ENCODE results near the gene AHCYL1. TPM values are rescaled to one million over a fixed set of nuclear protein-coding genes. Genes with fewer than 3 reads are reported as not detected.

The AHCYL1 gene
- total RNA-seq, 1 experiment from 2014 or later, result 89.0 TPM

DNA sequence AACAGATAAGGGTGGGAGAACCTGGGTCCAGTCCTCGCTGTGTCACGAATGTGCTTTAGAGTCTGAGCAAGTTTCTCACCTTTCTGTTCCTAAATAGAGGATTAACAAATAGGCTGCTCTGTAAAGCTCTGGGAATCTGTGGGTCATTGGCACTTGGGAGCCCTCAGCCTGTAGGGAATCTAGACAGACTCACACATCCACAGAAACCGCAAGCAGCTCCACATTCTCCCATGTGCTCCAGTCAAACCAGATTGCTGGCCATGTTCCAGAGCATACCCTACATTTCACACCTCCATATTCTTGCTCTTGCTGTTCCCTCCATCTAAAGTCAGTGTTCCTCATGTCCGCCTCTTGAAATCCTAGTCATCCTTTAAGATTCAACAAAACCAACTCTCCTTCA lies 7.8 kb upstream of the AHCYL1 start:
- Histone ChIP-seq H3K23me2 (ENCODE audit: insufficient read length, low read depth, low read length, poor library complexity, severe bottlenecking) (no peaks in the 10 kb centered on the region), H4K5ac (ENCODE audit: insufficient read length, low read depth, low read length) (no peak overlapping the region), H2AK5ac (ENCODE audit: insufficient read length, low read length) (no peak overlapping the region), H2BK12ac (ENCODE audit: insufficient read length, low read depth, low read length) (no peak overlapping the region), H3K56ac (ENCODE audit: insufficient read length, low read depth, low read length) (no peak overlapping the region), H2BK5ac (ENCODE audit: insufficient read length, low read length) (no peak overlapping the region), H3K18ac (ENCODE audit: insufficient read length, low read depth, low read length) (no peak overlapping the region), H3K9me3 (ENCODE audit: control insufficient read depth, low read depth, low read length) (no peaks in the 10 kb centered on the region), H3K4me1 (ENCODE audit: insufficient read depth, low read length) (no peaks in the 10 kb centered on the region), H3K14ac (ENCODE audit: insufficient read depth, low read length) (no peak overlapping the region), H3K4me2 (ENCODE audit: insufficient read depth, insufficient read length, low read length) (no peak overlapping the region), H3K27ac (ENCODE audit: insufficient read length, low read depth, low read length) (no peak overlapping the region), H2AFZ (ENCODE audit: low read length) (no peak overlapping the region), H4K91ac (ENCODE audit: insufficient read length, low read depth, low read length) (no peak overlapping the region), H3K27me3 (ENCODE audit: insufficient read depth, low read length) (no peaks in the 10 kb centered on the region), H2BK15ac (ENCODE audit: low read depth, low read length) (no peak overlapping the region), H2BK120ac (ENCODE audit: low read depth, low read length, poor library complexity, severe bottlenecking) (no peak overlapping the region), H3K79me1 (ENCODE audit: insufficient read depth, low read depth, low read length, poor library complexity, severe bottlenecking) (no peaks in the 10 kb centered on the region), H3K79me2 (ENCODE audit: insufficient read depth, low read length) (no peaks in the 10 kb centered on the region), H3K9ac (ENCODE audit: extremely low read depth, insufficient read length, low read length) (no peak overlapping the region), H3T11ph (ENCODE audit: low read length) (no peak overlapping the region), H2BK20ac (ENCODE audit: low read depth, low read length, poor library complexity, severe bottlenecking) (no peak overlapping the region), H3K23ac (ENCODE audit: insufficient read length, low read depth, low read length) (no peak overlapping the region), H3K4ac (ENCODE audit: low read depth, low read length) (no peak overlapping the region), H4K20me1 (ENCODE audit: control insufficient read depth, insufficient read depth, insufficient read length) (no peaks in the 10 kb centered on the region), H4K8ac (replicated peaks; ENCODE audit: insufficient read length, low read depth, low read length) (no peak overlapping the region)
- Mint-ChIP-seq H3K27me3 (ENCODE audit: low read depth) (peaks cover 2% of the 10 kb centered on the region), H3K4me3 (no peak overlapping the region), H3K9me3 (no peaks in the 10 kb centered on the region), H3K27ac (no peak overlapping the region), H3K36me3 (ENCODE audit: insufficient read depth in 1 of 3, low read depth in 3 of 3) (no peaks in the 10 kb centered on the region), H3K4me1 (peaks cover 4 to 13% of the 10 kb centered on the region in 2 experiments)
- DNase-seq, result no peak
- TF ChIP-seq, protein P1, sequence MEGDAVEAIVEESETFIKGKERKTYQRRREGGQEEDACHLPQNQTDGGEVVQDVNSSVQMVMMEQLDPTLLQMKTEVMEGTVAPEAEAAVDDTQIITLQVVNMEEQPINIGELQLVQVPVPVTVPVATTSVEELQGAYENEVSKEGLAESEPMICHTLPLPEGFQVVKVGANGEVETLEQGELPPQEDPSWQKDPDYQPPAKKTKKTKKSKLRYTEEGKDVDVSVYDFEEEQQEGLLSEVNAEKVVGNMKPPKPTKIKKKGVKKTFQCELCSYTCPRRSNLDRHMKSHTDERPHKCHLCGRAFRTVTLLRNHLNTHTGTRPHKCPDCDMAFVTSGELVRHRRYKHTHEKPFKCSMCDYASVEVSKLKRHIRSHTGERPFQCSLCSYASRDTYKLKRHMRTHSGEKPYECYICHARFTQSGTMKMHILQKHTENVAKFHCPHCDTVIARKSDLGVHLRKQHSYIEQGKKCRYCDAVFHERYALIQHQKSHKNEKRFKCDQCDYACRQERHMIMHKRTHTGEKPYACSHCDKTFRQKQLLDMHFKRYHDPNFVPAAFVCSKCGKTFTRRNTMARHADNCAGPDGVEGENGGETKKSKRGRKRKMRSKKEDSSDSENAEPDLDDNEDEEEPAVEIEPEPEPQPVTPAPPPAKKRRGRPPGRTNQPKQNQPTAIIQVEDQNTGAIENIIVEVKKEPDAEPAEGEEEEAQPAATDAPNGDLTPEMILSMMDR (conservative IDR thresholded peaks at IDR 0.05), result no peak
- no CpG with 5 or more reads among the region's 4 CpGs for WGBS (ENCODE audit: extremely low coverage, insufficient read length, low lambda C conversion rate)

Data from H9 (cell line).